DND-41 (cell line): ENCODE measurements around the gene DNAAF5.

Experiments
- CTCF ChIP-seq: IDR thresholded peaks from 2 replicates; pipeline ENCODE4 v1.5.1; 2012; ENCODE audit warnings: borderline replicate concordance, low read length, moderate library complexity, mild to moderate bottlenecking; ENCODE audit not compliant: poor library complexity, severe bottlenecking; ENCODE audit errors: extremely low read depth
- EZH2 ChIP-seq: IDR thresholded peaks from 3 replicates; pipeline ENCODE4 v1.6.1; 2012; ENCODE audit warnings: borderline replicate concordance, low read depth, mild to moderate bottlenecking, moderate library complexity, low read length, inconsistent platforms; ENCODE audit not compliant: severe bottlenecking

GRCh38 chr7:835021-835420 lies 108.5 kb downstream of the DNAAF5 start:
- TF ChIP-seq EZH2 (no peak), CTCF (no peak)
